DND-41 (cell line): ENCODE results near the gene SH2D6.

Experiments used
- ATAC-seq: fragments of 200-7000 bp; cut with Tn5 transposase; 3 replicates; pipeline ENCODE4 v1.9.1; 2021; ENCODE audit warnings: low read depth; ENCODE audit not compliant: insufficient read depth
- DNase-seq: peaks from one replicate; pipeline ENCODE4 v3.0.0-alpha.2; 2020
- H2AFZ ChIP-seq: 2 replicates; pipeline ENCODE4 v1.6.0; 2012; ENCODE audit warnings: low read depth, low read length
- H3K27ac ChIP-seq: 2 replicates; pipeline ENCODE4 v1.5.1; 2012; ENCODE audit warnings: low read length, inconsistent platforms
- H3K27me3 ChIP-seq: fragments of 200-600 bp; sonication (generic); 2 replicates; pipeline ENCODE4 v1.6.0; 2012; ENCODE audit warnings: low read length, mild to moderate bottlenecking, inconsistent platforms; ENCODE audit not compliant: insufficient read depth, poor library complexity
- H3K36me3 ChIP-seq: 2 replicates; pipeline ENCODE4 v1.5.1; 2012; ENCODE audit warnings: low read length, inconsistent platforms; ENCODE audit not compliant: insufficient read depth
- H3K4me1 ChIP-seq: 2 replicates; pipeline ENCODE4 v1.5.1; 2012; ENCODE audit warnings: mild to moderate bottlenecking, low read length; ENCODE audit not compliant: insufficient read depth
- H3K4me2 ChIP-seq: 2 replicates; pipeline ENCODE4 v1.6.0; 2012; ENCODE audit warnings: mild to moderate bottlenecking, moderate library complexity, low read length, inconsistent platforms; ENCODE audit not compliant: insufficient read depth
- H3K4me3 ChIP-seq, 2 experiments: fragments of 200-600 bp in 1 of 2; shearing (Covaris generic) in 1 of 2; 2 replicates each; pipeline ENCODE4 v1.5.1; 2012 to 2016; ENCODE audit warnings: inconsistent platforms in 2 of 2, low read length in 2 of 2, mild to moderate bottlenecking in 2 of 2, low read depth in 1 of 2, moderate library complexity in 1 of 2
- H3K79me2 ChIP-seq: 2 replicates; pipeline ENCODE4 v1.6.0; 2012; ENCODE audit warnings: low read length, inconsistent platforms; ENCODE audit not compliant: insufficient read depth
- H3K9ac ChIP-seq: 2 replicates; pipeline ENCODE4 v1.6.0; 2012; ENCODE audit warnings: low read depth, mild to moderate bottlenecking, inconsistent platforms, low read length, moderate library complexity
- H3K9me3 ChIP-seq: 2 replicates; pipeline ENCODE4 v1.5.1; 2012; ENCODE audit warnings: low read length, moderate library complexity, mild to moderate bottlenecking, inconsistent platforms; ENCODE audit not compliant: insufficient read depth, severe bottlenecking
- H4K20me1 ChIP-seq: 2 replicates; pipeline ENCODE4 v1.6.0; 2012; ENCODE audit warnings: low read length; ENCODE audit not compliant: insufficient read depth
- CTCF ChIP-seq: IDR thresholded peaks from 2 replicates; pipeline ENCODE4 v1.5.1; 2012; ENCODE audit warnings: borderline replicate concordance, low read length, moderate library complexity, mild to moderate bottlenecking; ENCODE audit not compliant: poor library complexity, severe bottlenecking; ENCODE audit errors: extremely low read depth
- EZH2 ChIP-seq: IDR thresholded peaks from 3 replicates; pipeline ENCODE4 v1.6.1; 2012; ENCODE audit warnings: borderline replicate concordance, low read depth, mild to moderate bottlenecking, moderate library complexity, low read length, inconsistent platforms; ENCODE audit not compliant: severe bottlenecking

The SH2D6 gene

DNA sequence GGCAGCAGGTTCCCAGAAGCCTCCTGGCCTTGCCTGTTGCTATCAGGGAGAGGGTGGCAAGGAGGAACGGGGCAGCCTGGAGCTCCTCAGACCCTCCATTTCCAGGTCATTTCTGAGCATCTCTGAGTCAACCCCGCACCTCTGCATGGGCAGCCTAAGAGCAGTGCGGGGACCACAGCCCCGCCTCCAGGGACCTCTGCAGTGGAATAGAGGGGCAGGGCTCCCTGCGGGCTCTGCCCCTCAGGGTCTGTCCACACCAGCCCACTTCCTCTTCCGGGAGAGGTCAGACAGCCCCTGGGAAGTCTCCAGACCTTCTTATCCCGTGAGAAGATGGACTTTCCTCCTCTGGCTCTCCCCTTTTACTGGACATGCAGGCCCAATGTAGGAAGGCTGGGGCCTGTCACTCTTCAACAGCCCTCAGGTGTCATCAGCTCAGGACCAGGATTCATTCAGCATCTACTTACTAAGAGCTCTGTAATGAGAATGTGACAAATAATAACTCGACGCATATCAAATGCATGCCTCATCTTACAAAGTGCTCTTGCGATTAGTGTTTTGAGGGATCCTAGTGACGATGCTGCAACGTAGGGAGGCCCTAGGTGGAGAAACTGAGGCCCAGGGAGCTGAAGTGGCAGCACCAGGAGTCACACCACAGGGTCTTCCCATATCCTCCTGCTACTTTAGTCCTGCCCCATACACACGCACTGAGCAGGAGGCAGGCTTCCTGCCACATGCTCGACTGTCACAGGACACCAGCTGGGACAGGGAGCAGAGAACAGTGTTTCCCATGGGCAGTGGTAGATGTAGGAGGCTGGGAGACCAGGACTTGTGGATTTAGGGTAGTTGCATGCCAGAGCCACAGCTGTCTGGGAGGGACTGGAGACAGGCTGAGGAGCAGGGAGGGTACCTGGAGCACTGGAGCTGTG lies 28.0 kb downstream of the SH2D6 start:
- no peaks in the 10 kb centered on the region for H4K20me1 ChIP-seq
- no peak overlapping the region for H3K9ac ChIP-seq
- no peaks in the 10 kb centered on the region for H3K9me3 ChIP-seq
- H3K27me3 ChIP-seq: no peaks in the 10 kb centered on the region
- H2AFZ ChIP-seq: peak overlapping the region; percentile 59
- H3K79me2 ChIP-seq: no peaks in the 10 kb centered on the region
- ATAC-seq (peak; percentile 43), DNase-seq (no peak)
- TF ChIP-seq EZH2: no peak
- no peak for TF ChIP-seq CTCF
- H3K4me2 ChIP-seq: no peak overlapping the region
- peaks cover 10% of the 10 kb centered on the region for H3K4me1 ChIP-seq
- no peaks in the 10 kb centered on the region for H3K36me3 ChIP-seq
- H3K27ac ChIP-seq: peak overlapping the region; percentile 55; the same call in 1 of the 2 replicates
- no peak overlapping the region for H3K4me3 ChIP-seq

DNA sequence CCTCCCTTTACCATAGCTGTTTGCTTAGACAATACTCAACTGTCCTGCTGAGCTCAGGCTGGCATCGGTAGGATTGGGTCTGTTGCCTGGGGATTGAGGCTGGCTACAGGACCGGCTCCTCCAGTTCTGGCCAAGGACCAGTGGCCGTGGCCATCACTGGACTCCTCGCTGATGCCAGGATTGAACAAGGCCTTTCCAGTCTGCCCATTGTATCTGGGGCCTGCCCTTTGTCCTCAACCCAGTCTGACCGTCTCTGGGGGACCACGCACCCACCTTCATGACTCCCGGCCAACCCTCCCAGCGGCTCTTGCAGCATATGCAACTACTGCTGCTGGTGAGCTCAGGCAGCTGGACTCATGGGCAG lies 28.7 kb downstream of the SH2D6 start:
- no peak for TF ChIP-seq EZH2

DNA sequence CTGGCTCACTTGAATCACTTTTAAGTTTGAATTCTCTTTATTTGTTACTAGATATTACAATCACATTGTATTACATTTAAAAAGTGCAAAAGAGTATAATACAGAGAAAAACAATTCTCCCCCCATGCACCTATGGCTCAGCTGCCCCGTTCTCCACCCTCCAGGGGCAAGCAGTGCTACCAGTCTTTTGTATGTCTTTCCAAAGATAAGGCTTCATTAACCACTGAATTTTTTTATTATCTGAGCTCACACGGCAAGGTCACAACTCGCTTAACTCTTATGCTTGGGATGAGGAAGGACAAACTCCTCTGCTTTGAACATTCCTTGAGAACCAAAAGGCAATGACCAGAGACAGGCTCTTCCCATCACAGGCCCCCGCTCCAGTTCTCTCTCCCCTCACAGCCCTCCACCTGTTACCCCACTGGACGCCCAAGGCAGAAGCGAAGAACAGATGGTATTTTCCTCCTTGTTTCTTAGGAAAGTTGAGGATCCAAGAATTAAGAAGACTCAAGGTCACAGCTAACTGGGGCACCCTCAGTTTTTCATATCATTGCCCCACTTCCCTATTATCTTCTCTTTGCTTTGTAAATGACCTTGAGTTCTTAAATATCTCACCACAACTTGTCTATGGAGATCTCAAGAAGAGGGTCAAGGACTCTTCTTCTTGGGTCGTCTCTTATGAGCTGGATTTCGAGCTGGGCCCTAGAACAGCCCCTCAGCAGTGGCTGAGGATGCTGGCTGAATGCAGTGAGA lies 30.1 kb downstream of the SH2D6 start:
- Histone ChIP-seq H4K20me1 (no peaks in the 10 kb centered on the region), H3K27ac (no peak overlapping the region), H3K4me1 (peaks cover 10% of the 10 kb centered on the region), H3K9ac (no peak overlapping the region), H2AFZ (peak overlapping the region; percentile 19; the same call in 1 of the 2 replicates), H3K4me3 (no peak overlapping the region), H3K27me3 (no peaks in the 10 kb centered on the region), H3K79me2 (no peaks in the 10 kb centered on the region), H3K9me3 (no peaks in the 10 kb centered on the region), H3K36me3 (no peaks in the 10 kb centered on the region), H3K4me2 (no peak overlapping the region)
- ATAC-seq (no peak), DNase-seq (no peak)
- TF ChIP-seq EZH2 (no peak), CTCF (no peak)

More for the DNA sequence above, 28.7 kb downstream of the SH2D6 start:
- DNase-seq: no peak
- no peak overlapping the region for H2AFZ ChIP-seq
- no peak overlapping the region for H3K4me2 ChIP-seq
- H3K4me1 ChIP-seq: peaks cover 10% of the 10 kb centered on the region
- H3K36me3 ChIP-seq: no peaks in the 10 kb centered on the region
- no peak for ATAC-seq
- H3K27ac ChIP-seq: no peak overlapping the region; the same call in 1 of the 2 replicates
- no peaks in the 10 kb centered on the region for H3K9me3 ChIP-seq
- H3K9ac ChIP-seq: no peak overlapping the region
- H3K79me2 ChIP-seq: no peaks in the 10 kb centered on the region
- H3K4me3 ChIP-seq: no peak overlapping the region
- H3K27me3 ChIP-seq: no peaks in the 10 kb centered on the region
- H4K20me1 ChIP-seq: no peaks in the 10 kb centered on the region

- H3K4me1 ChIP-seq: peaks cover 10% of the 10 kb centered on the region
These were observed 30.7 kb downstream of the SH2D6 start for GRCh38 chr2:85449214-85449588.

More at GRCh38 chr2:85449214-85449588, 30.7 kb downstream of the SH2D6 start:
- Histone ChIP-seq H3K79me2 (no peaks in the 10 kb centered on the region), H3K4me2 (no peak overlapping the region), H3K36me3 (no peaks in the 10 kb centered on the region), H3K27ac (no peak overlapping the region), H3K27me3 (no peaks in the 10 kb centered on the region), H3K4me3 (no peak overlapping the region), H3K9ac (no peak overlapping the region), H3K9me3 (no peaks in the 10 kb centered on the region), H2AFZ (peak overlapping the region; percentile 19; the same call in 1 of the 2 replicates), H4K20me1 (no peaks in the 10 kb centered on the region)
- no peak for DNase-seq
- ATAC-seq: no peak
- TF ChIP-seq EZH2 (no peak), CTCF (no peak)
